HG03565 (cell line): ENCODE measurements around the gene IFRD2.
"Not testable (repeated sequence)": the region's sequence is repeated elsewhere in the genome, so short reads cannot be mapped to it uniquely, and the experiment has no call there.

Experiments
- ATAC-seq: cut with Tn5 transposase; IDR thresholded peaks from one replicate; pipeline ENCODE4 v1.9.1; 2021; ENCODE audit warnings: mild to moderate bottlenecking, moderate library complexity; ENCODE audit not compliant: unreplicated experiment

Gene IFRD2

GRCh38 chr3:50324351-50325112 lies 32.3 kb upstream of the IFRD2 start:
- no peak for ATAC-seq

GRCh38 chr3:50323614-50324199 lies 31.5 kb upstream of the IFRD2 start:
- no peak for ATAC-seq

GRCh38 chr3:50323092-50323600 lies 30.9 kb upstream of the IFRD2 start:
- no peak for ATAC-seq

- ATAC-seq: no peak
Observed at GRCh38 chr3:50322386-50323091, 30.3 kb upstream of the IFRD2 start, which contains the start of gene HYAL2. Gene HYAL2 (minus strand): TSS chr3:50322745. CDS start chr3:50320489, 2,256 bp downstream.

DNA sequence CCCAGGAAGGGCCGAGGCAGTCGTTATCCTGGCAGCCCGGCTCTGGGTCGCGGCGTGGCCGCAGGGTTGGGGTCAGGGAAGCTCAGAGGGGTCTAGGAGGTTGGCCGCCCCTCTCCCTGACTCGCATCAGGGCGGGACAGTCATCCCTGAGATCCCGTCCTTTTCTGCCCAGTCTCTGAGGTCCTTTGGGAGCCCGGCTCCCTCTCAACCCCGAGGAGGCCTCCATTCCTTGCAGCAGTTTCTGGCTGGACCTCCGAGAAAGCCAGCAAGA lies 29.8 kb upstream of the IFRD2 start:
- ATAC-seq: no peak

DNA sequence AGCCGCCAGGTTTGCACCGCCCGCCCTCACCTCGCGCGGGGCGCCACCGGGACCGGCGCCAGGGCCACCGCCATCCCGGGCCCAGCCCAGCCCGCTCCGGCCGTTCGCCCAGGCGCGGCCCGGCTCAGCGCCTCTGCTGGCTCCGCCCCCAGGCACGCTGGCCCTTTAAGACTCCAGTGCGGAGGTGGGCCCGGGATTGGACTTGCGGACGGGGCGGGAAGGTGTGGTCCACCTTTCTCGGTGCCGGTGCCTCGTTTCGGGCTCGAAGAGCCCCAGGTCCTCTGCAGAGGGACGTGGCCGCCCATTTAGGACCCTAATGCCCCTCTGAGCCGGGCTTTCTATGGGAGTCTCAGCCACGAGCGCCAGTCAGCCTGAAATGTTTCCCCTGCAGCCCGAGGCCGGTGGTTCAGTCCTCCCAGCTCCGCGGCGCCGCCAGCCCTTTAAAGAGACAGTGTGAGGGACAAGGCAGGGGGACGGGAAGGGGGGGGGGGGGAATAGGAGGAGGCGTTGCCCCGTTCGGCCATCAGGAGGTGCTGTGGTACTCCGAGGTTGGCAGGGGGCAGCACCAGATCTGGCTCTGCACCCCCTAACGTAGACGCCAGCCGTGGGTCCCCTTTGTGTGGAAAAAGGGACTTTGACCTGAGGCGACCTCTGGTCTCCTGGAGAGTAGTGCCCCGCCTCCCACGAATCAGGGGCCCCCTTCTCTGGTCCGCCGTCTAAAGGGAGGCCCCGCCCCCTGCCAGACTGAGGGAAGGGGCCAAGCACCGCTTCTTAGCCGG lies 29.3 kb upstream of the IFRD2 start:
- ATAC-seq: peak; percentile 42

GRCh38 chr3:50320853-50321335 lies 28.7 kb upstream of the IFRD2 start:
- ATAC-seq: peak; percentile 21

GRCh38 chr3:50319894-50320625 lies 27.8 kb upstream of the IFRD2 start:
- ATAC-seq: no peak

DNA sequence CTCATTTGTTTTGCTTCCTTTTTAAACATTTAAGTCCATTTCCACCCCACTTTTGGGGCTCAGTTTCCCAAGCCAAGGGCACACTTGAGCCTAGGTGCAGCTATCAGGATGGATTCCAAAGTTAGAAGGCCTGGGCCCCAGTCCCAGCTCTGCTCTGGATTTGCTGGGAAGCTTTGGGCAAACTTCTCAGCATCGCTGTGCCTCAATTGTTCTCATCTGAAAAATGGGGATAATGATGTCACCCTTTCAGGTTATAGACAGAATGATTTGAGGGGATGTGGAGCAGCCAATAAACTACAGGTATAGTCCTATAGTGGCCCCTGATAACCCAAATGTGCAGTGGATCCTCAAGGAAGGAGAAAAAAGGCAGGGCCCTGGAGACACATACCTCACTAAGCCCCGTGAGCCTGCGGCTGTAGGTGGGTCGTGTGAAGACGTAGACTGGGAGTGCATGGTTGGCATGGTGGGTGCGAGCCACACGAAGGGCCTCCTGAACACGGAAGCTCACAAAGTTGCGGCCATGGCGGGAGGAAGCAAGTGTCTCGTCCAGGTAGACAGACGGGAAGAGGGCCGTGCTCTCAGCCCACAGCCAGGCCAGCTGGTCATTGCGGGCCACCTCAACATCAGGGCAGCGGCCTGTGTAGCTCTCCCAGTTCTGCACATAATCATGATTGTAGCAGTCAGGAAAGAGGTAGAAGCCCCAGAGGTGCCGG lies 27.1 kb upstream of the IFRD2 start:
- no peak for ATAC-seq

GRCh38 chr3:50318615-50319014 lies 26.4 kb upstream of the IFRD2 start:
- ATAC-seq: no peak

DNA sequence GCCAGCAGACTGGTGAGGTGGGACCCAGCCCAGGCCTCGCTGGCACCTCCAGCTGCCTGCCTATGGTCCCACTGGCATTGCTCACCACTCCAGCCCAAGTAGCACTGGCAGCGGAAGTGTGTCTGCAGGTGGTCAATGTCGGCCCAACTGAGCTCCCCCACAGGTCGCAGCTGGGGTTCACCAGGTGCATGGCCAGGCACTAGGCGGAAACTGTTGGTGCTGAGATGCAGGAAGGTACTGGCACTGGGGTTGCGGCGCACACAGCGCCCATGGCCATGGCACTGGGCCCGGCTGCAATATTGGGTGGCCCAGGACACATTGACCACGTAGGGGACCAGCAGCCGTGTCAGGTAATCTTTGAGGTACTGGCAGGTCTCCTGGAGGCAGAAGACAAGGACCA lies 25.9 kb upstream of the IFRD2 start:
- ATAC-seq: no peak

GRCh38 chr3:50317300-50317699 lies 25.1 kb upstream of the IFRD2 start:
- ATAC-seq: no peak

DNA sequence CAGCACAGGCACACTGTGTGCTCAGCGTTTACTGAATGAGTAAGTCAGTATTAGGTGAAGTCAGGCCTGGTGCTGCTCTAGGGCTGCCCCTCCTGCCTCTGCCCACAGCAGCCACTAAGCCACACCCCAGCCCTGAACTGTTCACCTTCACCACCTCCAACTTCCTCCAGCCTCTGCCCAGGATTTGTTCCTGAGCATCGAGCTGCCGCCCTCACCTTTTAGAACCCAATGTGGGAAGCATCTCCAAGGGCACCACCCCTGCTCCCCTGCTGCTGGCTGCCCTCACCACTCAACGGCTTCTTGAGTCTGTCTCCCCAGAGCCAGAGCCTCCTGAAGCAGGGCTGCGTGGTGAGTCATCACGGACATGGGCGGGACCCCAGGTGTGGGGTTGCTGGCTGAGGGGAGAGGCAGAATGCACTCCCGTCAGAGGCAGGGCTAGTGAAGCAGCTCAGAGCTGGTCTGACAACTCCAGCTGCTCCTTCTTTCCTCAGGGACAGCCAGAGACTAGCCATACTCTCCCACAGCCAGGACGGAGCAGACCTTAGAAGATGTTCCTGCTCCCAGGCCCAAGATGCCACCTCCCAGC lies 24.5 kb upstream of the IFRD2 start:
- ATAC-seq: no peak

DNA sequence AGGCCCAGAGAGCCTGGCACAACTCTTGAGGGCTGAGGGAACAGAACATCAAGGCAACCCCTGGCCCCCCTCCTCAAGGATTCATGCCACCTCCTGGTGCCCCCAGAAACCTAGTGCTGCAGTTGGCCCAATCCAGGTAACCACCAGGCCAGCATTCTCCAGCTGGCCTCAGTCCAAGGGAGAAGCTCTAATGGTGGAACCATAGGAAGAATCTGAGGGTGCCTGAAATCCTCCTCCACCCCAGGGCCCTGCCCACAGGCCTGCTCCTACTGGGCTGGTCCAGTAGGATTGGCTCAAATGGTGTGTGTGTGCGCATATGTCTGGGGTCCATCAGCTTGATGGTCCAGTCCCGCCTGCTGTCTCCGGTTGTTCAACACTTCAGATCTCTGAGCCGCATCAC lies 22.6 kb upstream of the IFRD2 start:
- ATAC-seq: no peak

GRCh38 chr3:50314342-50314741 lies 22.1 kb upstream of the IFRD2 start:
- ATAC-seq: no peak

- not testable (repeated sequence) for ATAC-seq
Observed at GRCh38 chr3:50312041-50312440, 19.8 kb upstream of the IFRD2 start.

DNA sequence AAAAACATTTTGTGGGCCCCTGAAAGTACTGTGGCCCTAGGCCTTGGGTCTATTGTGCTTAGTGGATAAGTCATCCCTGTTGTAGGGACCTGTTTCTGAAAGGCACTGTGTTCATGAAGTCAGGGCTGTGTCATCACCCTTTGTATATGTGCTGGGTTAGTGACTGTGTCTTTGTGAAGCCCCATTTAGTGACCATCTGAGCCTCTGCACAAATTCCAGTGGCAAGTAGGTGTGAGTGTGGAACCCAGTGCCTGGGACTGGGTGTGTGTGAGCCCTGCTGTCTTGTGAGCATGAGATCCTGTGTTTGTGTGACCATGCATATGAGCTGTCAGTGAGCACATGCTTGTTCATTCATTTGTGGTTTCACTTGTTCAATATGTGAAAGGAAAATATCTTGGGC lies 12.4 kb upstream of the IFRD2 start:
- ATAC-seq: no peak

DNA sequence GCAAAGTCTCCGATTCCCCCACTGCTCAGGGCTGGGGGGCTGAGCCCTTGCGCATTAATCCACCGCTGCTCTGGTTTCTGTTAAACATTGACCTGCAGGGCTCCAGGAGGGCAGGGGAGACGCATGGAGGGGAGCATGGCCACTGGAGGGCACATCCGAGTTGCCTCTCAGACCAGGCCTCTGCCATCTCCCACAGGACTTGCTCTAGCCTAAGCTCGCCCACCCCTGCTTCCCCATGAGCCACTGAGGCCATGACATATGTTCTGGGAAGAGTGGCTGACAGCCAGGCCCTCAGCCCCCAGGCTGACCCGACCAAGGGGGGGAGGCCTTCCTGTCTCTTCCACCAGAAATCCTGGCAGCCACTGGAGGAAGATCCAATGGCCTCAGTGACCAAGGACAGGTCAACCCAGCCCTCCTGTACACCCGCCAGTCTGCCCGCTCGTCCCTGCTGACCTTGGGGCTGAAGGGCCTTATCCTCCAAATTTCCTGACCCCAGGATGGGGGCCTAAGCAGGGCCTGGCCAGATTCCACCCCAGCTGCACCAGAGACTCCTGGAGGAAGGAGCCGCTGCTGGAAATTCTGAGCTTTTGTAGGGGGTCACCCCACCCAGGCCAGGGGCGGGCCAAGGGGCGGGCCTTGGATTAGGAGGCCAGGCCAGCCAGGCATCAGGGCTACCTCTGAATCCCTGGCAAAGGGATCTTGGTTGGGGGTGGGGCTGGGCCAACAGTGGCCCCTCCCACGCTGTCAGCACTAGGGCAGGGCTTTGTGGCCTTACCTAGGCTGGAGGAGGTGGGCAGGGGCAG lies 11.0 kb upstream of the IFRD2 start, which contains the start of gene HYAL1:
HYAL1 (minus strand) TSS at position 562 of the 803 bp plus-strand sequence. CDS start 618 bp downstream, outside the sequence.
- ATAC-seq: no peak
